Aorta (tissue), 5 donors: ENCODE data around the gene THAP7. TPM values are rescaled to one million over a fixed set of nuclear protein-coding genes. Genes with fewer than 3 reads are reported as not detected.

Experiments used
- ATAC-seq: fragments of 200-7000 bp; cut with Tn5 transposase; one replicate; pipeline ENCODE4 v1.9.1; 2022; ENCODE audit warnings: moderate library complexity; ENCODE audit not compliant: low FRiP score
- DNase-seq, 2 donors: peaks; one replicate each; pipeline ENCODE4 v3.0.0-alpha.2; 2020
- H3K27ac ChIP-seq, 2 donors: one replicate each; pipeline ENCODE4 v1.5.1; 2013; ENCODE audit warnings: low read length in 2 of 2, mild to moderate bottlenecking in 2 of 2, moderate library complexity in 2 of 2, control low read depth in 1 of 2, inconsistent platforms in 1 of 2, low read depth in 1 of 2
- H3K27me3 ChIP-seq, 2 donors: one replicate each; pipeline ENCODE4 v1.6.1; 2013; ENCODE audit warnings: control low read depth in 1 of 2, low read length in 1 of 2, mild to moderate bottlenecking in 1 of 2, moderate library complexity in 1 of 2; ENCODE audit not compliant: insufficient read depth in 2 of 2, control insufficient read depth in 1 of 2
- H3K36me3 ChIP-seq, 2 donors: one replicate each; pipeline ENCODE4 v1.6.1; 2013; ENCODE audit warnings: control low read depth in 1 of 2, low read length in 1 of 2, mild to moderate bottlenecking in 1 of 2; ENCODE audit not compliant: insufficient read depth in 2 of 2, control insufficient read depth in 1 of 2
- H3K4me1 ChIP-seq, 2 donors: one replicate each; pipeline ENCODE4 v1.6.1; 2013; ENCODE audit warnings: low read length in 2 of 2, control low read depth in 1 of 2, mild to moderate bottlenecking in 1 of 2, moderate library complexity in 1 of 2; ENCODE audit not compliant: insufficient read depth in 2 of 2, control insufficient read depth in 1 of 2
- H3K4me3 ChIP-seq, 2 donors: one replicate each; pipeline ENCODE4 v1.5.1; 2013; ENCODE audit warnings: low read length in 2 of 2, control low read depth in 1 of 2, mild to moderate bottlenecking in 1 of 2
- H3K9me3 ChIP-seq: one replicate; pipeline ENCODE4 v1.6.1; 2013; ENCODE audit warnings: mild to moderate bottlenecking, low read length; ENCODE audit not compliant: control insufficient read depth
- WGBS, 2 donors: extraction: QIAGEN DNeasy Blood & Tissue Kit; methylation state at CpG; one replicate each; pipeline ENCODE4 v1.1.7; 2013; 5-methylcytosine and 5-hydroxymethylcytosine counted together
- intact Hi-C, 2 donors: fragments of 100-400 bp; cut with DNase I; formaldehyde crosslinking; loops; one replicate each; pipeline versions ENCODE4 v1.14.2 to v1.15.0; 2022
- polyA plus RNA-seq, 2 donors: library from polyadenylated mRNA; stranded (reverse); fragments of 200-250 nt; gene quantifications; one replicate each; pipeline ENCODE4 v1.2.3, GENCODE V29; 2013
- total RNA-seq, 2 donors: library from RNA; stranded (reverse); fragmentation: NEBNext Ultra II Directional; extraction: Animal tissue kit (Norgen Biotek cat#: 25700); gene quantifications; one replicate each; pipeline ENCODE4 v1.2.1, GENCODE V29; 2021
- donor health status: healthy with polysubstance abuse.
- donor health status: Bipolar disorder and iron deficiency.
- donor health status: DM: no; HTN: no; CAD: no.
- donor health status: DM: no; HTN: no; CAD: no.
- donor health status: DM: yes; HTN: yes; CAD: no.

Gene THAP7
- total and polyA plus RNA-seq, 4 donors, result 16.4 to 69.0 (median 18.9) TPM

DNA sequence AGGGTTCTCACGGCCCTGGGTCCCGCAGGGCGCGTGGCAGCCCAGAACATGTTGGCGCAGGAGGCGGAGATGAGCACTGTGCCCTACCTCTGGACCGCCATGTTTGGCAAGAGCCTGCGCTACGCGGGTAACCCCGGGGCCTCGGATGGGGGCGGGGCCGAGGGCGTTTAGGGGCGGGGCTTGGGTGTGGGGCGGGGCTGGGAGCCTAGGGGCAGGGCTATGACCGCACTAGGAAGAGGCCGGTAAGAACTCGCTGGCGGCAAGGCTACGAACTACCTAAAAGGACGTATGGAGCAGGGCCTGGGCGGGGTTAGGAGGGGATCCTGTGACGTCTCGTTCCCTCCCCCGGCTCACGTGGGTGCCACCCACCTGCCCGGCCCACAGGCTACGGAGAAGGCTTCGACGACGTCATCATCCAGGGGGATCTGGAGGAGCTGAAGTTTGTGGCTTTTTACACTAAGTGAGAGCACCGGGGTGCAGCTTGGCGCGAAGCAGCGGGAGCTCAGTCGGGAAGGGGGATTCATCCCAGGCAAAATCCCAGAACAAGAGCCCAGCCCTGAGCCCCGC lies 22.6 kb downstream of the THAP7 start:
- Histone ChIP-seq H3K36me3 (no peaks in the 10 kb centered on the region), H3K9me3 (peaks cover 3% of the 10 kb centered on the region), H3K4me1 (no peaks in the 10 kb centered on the region), H3K4me3 (no peak overlapping the region), H3K27ac (no peak overlapping the region), H3K27me3 (no peaks in the 10 kb centered on the region)
- intact Hi-C loops, result no loop called here
- ATAC-seq, result no peak
- 5 to 8% methylated on average over 33 to 39 of the region's 39 CpGs for WGBS, 2 donors
- peak; percentile 76 to 86 for DNase-seq

DNA sequence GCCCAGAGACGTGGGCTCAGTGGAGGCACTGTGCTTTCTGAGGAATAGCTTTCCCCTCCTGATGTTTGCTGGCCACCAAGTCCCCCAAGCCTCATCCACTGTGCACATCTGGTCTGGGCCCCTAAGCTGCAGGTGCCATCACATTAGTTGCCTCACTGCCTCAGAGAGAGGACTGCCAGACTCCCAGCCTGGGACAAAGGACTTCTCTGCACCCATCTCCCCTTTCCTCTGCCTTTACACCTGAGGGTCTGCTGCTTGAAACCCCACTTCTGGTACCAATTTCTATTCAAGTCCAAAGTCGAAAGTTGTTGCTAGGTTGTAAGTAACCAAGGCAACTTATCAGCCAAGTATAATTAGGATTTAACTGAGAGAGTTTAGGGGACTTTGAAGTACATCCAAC lies 23.5 kb downstream of the THAP7 start:
- Histone ChIP-seq H3K4me3 (no peak overlapping the region), H3K27ac (no peak overlapping the region), H3K9me3 (peaks cover 3% of the 10 kb centered on the region), H3K4me1 (no peaks in the 10 kb centered on the region), H3K36me3 (no peaks in the 10 kb centered on the region), H3K27me3 (no peaks in the 10 kb centered on the region)
- no peak for DNase-seq
- intact Hi-C loops, result no loop called here
- WGBS, 2 donors, result 87 to 91% methylated on average over 2 of the region's 2 CpGs
- no peak for ATAC-seq

DNA sequence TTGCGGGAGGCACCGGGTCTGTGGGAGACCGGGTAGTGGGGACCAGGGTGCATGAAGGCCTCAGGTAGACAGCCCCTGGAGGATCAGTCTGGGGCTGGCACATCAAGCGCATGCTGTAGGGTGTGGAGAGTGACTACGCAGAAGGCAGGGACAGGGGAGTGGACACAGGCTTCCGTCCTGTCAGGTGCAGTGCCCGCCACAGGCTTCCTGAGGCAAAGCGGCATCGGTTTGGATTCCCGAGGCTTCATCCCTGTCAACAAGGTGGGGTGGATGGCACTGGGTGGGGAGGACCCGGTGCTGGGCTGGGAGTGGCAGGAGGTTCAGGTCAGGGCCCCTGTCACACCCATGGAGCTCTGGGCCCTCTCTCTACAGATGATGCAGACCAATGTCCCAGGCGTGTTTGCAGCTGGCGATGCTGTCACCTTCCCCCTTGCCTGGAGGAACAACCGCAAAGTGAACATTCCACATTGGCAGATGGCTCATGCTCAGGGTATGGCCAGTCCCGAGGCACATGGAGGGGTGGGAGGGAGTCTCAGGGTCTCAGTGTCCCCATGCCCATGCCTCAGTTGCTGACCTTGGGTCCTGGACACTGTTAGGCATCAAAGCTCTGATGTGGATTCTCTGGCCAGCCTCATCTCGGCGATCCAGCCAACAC lies 24.3 kb downstream of the THAP7 start:
- intact Hi-C loops, result no loop called here
- no peak for ATAC-seq
- WGBS, 2 donors, result 84 to 86% methylated on average over 17 of the region's 17 CpGs

DNA sequence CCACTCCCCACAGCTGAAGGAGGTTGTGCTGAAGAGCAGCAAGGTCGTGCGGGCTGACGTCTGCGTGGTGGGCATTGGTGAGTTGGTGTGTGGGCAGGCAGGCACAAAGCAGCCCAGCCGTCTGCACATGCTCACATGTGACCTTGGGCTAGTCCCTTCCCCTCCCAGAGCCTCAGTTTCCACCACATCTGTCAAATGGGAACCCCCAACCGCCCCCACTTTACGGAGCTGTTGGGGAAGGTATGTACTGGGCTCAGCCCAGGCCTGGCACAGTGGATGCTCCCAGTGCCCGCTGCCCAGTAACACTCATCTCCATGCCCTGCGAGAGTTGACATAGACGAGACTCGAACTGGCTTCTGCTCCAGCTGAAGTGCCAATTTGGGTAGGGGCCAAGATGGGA lies 24.9 kb downstream of the THAP7 start:
- no peak for ATAC-seq
- no peak overlapping the region for H3K27ac ChIP-seq
- H3K36me3 ChIP-seq, result no peaks in the 10 kb centered on the region
- H3K4me3 ChIP-seq, result no peak overlapping the region
- no peaks in the 10 kb centered on the region for H3K4me1 ChIP-seq
- DNase-seq, result no peak
- 78 to 82% methylated on average over 11 of the region's 11 CpGs for WGBS, 2 donors
- no peaks in the 10 kb centered on the region for H3K27me3 ChIP-seq
- peaks cover 3% of the 10 kb centered on the region for H3K9me3 ChIP-seq
- intact Hi-C loops, result no loop called here

More for the DNA sequence above, 24.3 kb downstream of the THAP7 start:
- Histone ChIP-seq H3K4me3 (no peak overlapping the region), H3K9me3 (peaks cover 3% of the 10 kb centered on the region), H3K27ac (no peak overlapping the region), H3K36me3 (no peaks in the 10 kb centered on the region), H3K27me3 (no peaks in the 10 kb centered on the region), H3K4me1 (no peaks in the 10 kb centered on the region)
- DNase-seq, result peak in 1 of 2 donors; percentile 68

DNA sequence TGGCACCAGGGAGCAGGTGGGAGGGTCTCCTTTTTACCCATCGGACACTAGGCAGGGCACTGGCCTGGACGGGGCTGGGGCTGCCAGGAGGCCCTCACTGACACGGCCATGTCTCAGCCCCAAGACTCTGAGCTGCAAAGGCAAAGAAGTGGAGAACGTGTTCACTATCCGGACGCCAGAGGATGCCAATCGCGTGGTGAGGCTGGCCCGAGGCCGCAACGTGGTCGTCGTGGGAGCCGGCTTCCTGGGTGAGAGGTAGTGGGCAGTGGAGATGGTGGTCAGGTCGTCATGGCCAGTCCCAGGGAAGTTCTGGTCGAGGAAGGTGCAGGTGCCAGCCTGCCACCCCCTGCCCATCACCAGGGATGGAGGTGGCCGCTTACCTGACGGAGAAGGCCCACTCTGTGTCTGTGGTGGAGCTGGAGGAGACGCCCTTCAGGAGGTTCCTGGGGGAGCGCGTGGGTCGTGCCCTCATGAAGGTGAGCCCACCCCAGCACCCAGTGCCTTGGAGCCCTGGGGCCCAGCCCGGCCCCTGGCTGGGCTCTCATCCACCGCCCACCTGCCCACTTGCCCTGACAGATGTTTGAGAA lies 25.5 kb downstream of the THAP7 start:
- Histone ChIP-seq H3K9me3 (peaks cover 3% of the 10 kb centered on the region), H3K36me3 (no peaks in the 10 kb centered on the region), H3K4me3 (no peak overlapping the region), H3K27me3 (no peaks in the 10 kb centered on the region), H3K4me1 (no peaks in the 10 kb centered on the region), H3K27ac (no peak overlapping the region)
- intact Hi-C loops, result no loop called here
- DNase-seq (peak in 1 of 2 donors; percentile 69), ATAC-seq (no peak)
- WGBS, 2 donors, result 80 to 82% methylated on average over 24 of the region's 24 CpGs

DNA sequence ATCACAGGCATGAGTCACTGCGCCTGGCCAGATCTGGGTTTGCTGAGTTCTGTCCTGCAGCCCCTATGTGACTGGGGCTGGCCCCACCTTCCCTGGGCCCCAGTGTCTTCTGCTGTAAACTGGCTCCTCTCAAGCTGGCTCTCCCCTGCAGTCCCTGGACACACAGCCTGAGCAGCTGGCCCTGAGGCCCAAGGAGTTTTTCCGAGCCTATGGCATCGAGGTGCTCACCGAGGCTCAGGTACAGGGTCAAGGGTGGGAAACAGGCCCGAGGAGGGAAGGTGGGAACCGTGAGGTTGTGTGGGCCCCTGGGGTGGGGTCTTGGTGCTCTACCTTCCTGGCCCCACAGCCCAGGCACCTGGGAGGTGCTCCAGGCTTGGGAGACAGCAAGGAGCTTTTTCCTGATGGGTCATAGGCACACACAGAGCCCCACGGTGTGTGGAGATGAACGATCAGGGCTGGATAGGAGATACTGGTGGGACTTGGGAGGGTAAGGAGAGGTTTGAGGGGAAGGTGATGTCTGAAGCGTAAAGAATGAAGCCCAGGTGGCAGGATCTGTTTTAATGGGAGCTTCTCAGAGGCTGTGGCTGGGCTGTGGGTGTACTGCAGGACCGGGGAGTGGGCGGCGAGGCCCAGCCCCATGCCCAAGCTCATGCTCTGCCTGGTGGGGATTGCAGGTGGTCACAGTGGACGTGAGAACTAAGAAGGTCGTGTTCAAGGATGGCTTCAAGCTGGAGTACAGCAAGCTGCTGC lies 26.2 kb downstream of the THAP7 start:
- DNase-seq, result peak in 1 of 2 donors; percentile 46
- ATAC-seq, result no peak
- Histone ChIP-seq H3K27ac (no peak overlapping the region), H3K4me3 (no peak overlapping the region), H3K36me3 (no peaks in the 10 kb centered on the region), H3K27me3 (no peaks in the 10 kb centered on the region), H3K9me3 (peaks cover 3% of the 10 kb centered on the region), H3K4me1 (no peaks in the 10 kb centered on the region)
- WGBS, 2 donors, result 82 to 84% methylated on average over 14 of the region's 14 CpGs
- intact Hi-C loops, result no loop called here

DNA sequence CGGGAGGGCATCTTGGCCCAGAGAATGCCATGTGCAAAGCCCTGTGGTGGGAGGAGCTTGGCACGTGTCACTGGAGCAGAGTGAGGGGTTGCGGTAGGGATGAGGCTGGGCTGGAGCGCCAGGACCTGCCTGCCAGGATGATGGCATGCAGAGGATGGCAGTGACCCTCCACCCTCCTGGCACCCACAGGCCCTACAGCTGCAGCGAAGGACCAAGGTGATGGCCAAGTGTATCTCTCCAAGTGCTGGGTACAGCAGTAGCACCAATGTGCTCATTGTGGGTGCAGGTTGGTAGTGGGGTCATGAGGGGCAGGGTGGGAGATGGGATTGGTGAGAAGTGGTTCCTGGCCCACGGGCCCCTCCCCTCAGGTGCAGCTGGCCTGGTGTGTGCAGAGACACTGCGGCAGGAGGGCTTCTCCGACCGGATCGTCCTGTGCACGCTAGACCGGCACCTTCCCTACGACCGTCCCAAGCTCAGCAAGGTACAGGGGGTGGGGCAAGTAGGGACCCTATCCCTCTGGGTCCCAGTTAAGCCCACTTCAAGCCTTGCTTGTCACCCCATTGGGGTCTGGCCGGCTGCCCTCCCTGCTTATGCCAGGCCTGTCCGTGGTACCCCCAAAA lies 27.5 kb downstream of the THAP7 start:
- Histone ChIP-seq H3K27me3 (no peaks in the 10 kb centered on the region), H3K4me1 (no peaks in the 10 kb centered on the region), H3K9me3 (peaks cover 3% of the 10 kb centered on the region), H3K27ac (no peak overlapping the region), H3K4me3 (no peak overlapping the region), H3K36me3 (no peaks in the 10 kb centered on the region)
- intact Hi-C loops, result no loop called here
- WGBS, 2 donors, result 73 to 80% methylated on average over 16 of the region's 16 CpGs
- DNase-seq, result peak in 1 of 2 donors; percentile 71
- ATAC-seq, result no peak

DNA sequence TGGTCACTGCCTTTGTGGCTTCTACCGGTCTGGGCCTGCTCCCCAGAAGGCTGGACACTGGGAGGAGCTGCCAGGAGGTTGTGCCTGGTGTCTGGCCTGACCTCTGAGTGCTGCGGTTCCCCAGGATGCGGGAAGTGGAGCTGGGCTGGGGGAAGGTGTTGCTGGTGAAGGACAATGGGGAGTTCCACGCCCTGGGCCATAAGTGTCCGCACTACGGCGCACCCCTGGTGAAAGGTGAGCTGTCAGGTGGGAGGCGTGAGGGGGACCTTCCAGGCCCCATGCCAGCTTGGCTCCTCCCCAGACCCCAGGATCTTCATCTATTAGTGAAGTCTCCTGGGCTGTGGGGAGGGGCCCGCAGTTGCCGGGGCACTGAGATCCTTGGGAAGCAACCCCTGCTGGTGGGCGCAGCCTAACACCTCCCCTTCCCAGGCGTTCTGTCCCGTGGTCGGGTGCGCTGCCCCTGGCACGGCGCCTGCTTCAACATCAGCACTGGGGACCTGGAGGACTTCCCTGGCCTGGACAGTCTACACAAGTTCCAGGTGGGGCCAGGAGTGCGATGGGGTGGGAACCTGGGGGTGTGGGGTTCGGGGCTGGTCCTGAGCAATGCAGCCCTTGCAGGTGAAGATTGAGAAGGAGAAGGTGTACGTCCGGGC lies 28.2 kb downstream of the THAP7 start:
- Histone ChIP-seq H3K27me3 (no peaks in the 10 kb centered on the region), H3K27ac (no peak overlapping the region), H3K9me3 (peaks cover 1% of the 10 kb centered on the region), H3K4me3 (no peak overlapping the region), H3K36me3 (no peaks in the 10 kb centered on the region), H3K4me1 (no peaks in the 10 kb centered on the region)
- intact Hi-C loops, result no loop called here
- DNase-seq (no peak), ATAC-seq (no peak)
- WGBS, 2 donors, result 57 to 58% methylated on average over 20 to 21 of the region's 21 CpGs
